Left renal cortex interstitium (tissue), 4 donors: ENCODE results near the gene STK10. TPM values are rescaled to one million over a fixed set of nuclear protein-coding genes. Genes with fewer than 3 reads are reported as not detected.
"Not testable (repeated sequence)": the region's sequence is repeated elsewhere in the genome, so short reads cannot be mapped to it uniquely, and the experiment has no call there.

Source experiments
- DNase-seq, 4 donors: peaks; one replicate each; pipeline ENCODE4 v3.0.0-alpha.2; 2013; ENCODE audit warnings: low read depth in 4 of 4, low spot score in 2 of 4, missing footprints in 1 of 4
- polyA plus RNA-seq, 4 donors: library from polyadenylated mRNA; unstranded; fragments of 120-200 nt; gene quantifications; one replicate each; pipeline ENCODE4 v1.2.1, GENCODE V29; 2013; ENCODE audit not compliant: insufficient read length in 4 of 4

STK10 gene
- polyA plus RNA-seq, 4 donors: 12.9 to 22.2 (median 17.4) TPM

DNA sequence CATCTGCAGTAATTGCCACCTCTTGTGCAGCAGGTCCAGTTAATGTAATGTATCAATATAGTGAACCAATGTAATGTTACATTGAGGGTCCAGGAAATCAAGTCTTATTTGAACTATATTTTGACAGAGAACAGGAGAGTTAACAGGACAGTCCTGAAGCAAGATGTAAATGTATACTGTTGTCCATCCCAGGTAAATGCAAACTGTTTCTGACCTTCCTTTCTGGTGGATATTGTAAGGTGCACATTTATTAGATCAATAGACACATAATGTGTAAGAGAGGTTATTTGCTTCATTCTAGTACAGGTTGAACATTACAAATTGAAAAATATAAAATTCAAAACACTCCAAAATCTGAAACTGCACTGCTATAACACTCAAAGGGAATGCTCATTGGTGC is 158.1 kb downstream of the STK10 start:
- DNase-seq: no peak

- DNase-seq: peak in 1 of 4 donors; percentile 25
Measured at GRCh38 chr5:172028167-172028566, 159.9 kb downstream of the STK10 start.

- not testable (repeated sequence) for DNase-seq
Measured at GRCh38 chr5:172020110-172020786, 167.8 kb downstream of the STK10 start.

DNA sequence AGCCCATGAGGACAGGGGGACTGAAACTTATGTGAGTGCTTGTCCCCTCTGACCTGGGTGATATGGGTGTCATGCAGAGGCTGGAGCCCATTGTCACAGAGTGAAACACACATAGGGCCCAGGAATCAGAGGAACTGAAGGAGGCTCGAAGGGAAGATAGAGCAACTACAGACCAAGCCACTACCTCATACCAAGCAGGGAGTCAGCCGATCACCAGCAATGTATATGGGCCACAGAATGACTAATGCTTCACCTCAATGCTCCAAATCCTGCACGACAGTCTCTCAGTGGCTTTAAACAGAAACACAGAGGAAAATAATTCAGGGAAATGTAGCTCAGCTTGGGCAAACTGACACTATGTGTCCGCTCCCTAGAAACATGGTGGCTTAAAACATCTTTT is 172.7 kb downstream of the STK10 start:
- no peak for DNase-seq

DNA sequence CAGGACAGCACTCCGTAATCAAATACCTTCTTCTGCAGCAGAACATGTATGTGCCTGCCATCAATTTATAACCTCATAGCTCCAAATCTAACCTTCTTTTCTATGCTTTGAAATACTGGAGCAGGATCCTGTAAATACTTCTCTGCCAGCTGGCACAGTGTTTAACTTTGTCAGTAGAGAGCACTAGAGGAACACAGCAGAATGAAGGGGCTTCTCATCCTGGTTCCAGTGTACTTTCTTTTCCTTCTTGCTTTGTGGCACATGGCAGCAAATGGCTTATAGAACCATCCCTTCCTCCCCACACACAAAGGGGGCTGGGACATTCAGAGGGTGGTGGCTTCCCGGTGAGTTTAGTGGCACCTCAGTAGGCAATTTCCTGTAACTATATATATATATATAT is 177.7 kb downstream of the STK10 start:
- DNase-seq: no peak

DNA sequence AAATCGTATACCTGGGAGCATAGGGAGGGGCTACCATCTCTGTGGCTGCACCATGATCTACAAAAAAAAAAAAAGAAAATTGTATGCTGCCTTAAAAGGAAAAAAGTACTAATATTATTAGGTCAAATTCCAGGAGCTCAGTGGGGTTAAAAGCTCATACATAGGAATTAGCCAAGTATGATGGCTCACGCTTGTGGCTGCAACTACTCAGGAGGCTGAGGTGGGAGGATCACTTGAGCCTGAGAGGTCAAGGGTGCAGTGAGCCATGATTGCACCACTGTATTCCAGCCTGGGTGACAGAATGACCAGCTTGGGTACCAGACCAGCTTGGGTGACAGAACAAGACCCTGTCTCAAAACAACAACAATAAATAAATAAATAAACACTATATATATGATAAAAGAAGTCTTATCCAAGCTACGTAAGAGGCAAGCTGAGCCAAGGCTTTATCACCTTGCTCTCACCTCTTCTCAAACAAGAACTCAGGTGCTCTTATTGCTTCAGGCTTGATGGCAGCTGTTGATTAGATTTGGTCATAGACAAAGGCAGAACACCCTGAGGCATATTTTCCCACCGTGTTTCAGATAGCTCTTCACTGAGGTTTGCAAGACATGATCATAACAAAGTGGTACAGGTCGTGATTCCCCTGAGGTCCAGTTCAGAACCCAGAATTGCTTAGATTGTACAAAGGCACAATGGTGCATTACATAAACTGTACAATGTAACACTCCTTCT is 178.3 kb downstream of the STK10 start:
- DNase-seq: no peak

DNA sequence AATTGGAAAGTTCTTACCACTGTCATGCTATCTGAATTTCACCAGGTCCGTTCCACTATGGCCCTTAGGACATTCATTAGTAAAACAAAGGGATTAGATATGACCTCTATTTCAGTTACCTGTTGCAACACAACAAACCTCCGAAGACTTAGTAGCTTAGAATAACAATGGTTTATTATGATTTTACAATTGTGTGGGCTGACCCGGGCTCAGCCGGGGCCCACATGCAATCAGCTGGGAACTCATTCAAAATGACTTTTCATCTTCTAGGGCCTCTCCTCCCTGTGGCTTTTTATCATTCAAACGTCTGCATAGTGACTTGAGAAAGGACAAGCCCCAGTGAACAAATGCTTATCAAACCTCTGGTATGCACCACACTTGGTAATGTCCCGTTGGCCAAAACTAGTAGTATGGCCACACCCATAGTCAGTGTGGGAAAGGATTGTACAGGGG is 179.3 kb downstream of the STK10 start:
- no peak for DNase-seq

DNA sequence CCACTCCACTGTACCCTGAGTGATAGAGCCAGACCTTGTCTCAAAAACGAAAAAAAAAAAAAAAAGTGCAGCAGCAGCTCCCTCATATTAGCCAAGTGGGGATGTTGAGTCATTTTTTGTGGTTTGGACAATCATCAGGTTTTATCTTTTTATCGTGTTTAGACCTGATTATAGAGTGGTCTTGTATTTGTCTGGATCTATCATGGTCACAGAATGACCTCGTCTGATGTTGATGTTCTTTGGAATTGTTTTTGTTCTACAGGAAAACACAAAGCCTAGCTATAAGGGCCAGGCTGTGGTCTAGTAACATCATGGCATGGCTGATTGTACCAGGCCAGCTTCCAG is 179.9 kb downstream of the STK10 start:
- DNase-seq: no peak

DNA sequence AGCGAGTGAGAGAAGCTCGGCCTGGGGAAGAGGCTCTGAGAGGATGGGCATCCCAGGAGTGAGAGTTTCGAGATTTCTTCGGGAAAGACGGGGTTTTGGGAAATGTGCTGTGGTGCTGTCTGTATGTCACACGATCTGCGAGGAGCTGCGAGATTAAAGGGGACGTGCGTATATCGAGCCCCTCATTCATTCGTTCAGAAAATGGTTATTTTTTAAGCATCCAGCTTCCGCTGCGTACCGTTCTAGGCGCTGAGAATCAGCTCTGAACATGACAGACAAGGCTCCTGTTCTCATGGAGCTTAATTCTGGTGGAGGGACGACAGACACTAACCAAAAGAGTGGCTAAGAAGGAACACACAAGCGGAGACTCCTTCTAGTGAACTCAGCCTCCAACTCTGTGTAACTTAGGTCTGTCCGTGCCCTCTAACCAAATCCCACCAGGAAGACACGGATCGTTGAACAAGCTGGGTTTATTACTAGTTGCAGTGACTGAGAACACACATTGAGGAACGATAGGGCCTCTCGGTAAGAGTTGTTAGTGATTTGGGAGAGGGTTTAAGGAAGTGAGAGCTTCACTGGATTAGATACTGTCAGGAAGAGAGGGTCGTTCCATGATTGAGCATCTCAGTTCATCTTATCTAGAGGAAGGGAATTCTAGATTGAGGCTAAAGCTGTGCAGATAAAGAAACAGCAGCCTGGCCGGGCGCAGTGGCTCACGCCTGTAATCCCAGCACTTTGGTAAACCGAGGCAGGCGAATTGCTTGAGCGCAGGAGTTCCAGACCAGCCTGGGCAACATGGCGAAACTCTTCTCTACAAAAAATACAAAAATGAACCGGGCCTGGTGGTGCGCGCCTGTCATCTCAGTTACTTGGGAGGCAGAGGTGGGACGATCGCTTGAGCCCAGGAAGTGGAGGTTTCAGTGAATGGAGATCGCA is 180.6 kb downstream of the STK10 start:
- peak in 3 of 4 donors; percentile 14 to 67 (median 19) for DNase-seq

- peak; percentile 90 to 95 (median 93) for DNase-seq
Measured at GRCh38 chr5:172006321-172007174, 181.5 kb downstream of the STK10 start, which contains the start of gene FBXW11. Gene FBXW11 (minus strand): TSS chr5:172006638. CDS start chr5:172006502, 136 bp downstream.

DNA sequence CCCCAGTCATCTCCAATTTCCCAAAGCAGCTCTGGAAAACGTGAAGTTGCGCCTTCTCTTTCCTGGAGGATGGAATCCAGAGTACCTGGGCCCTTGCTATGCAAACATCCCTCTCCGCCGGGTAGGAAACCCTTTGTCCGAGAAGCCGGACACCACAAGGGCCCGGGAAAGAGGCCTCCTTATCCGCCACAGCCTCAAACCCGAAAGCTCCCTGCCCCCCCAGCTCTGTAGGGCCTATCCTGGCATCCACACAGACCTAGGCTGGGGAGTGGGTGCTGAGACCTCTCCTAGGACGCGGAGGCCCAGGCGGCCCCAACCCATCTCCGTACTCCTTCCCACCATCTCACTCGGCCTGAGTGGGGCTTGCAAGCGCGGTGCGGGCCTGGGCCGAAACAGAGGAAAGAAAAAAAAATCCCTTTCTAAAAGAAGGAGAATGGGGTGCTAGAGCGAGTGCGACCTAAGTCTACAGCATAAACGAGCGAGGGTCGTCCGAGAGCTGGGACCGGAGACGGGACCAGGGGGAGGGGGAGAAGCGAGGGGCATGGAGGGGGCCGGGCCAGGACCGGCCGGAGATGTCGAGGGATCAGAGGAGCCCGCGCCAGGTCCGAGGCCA is 182.2 kb downstream of the STK10 start:
- DNase-seq: peak in 2 of 4 donors; percentile 28 to 42

DNA sequence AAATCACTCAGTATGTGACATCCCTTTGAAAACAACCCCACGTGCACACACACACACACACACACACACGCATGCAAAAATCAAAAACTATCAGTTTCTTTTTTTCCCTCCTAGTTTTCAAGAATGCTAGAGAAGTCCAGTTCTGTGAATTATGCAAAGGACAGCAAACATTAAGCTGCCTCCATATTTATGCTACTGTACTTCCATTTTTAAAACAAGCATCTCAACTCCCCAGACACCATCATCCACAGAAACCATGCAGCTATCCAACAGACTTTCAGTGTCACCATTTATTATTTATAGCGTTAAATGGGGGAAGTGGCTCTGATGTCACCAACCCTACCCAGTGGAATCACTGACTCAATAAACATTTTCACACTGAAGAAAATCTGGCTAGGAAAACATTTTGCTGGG is 183.2 kb downstream of the STK10 start:
- DNase-seq: no peak

GRCh38 chr5:172003746-172004145 is 184.3 kb downstream of the STK10 start:
- DNase-seq: no peak

DNA sequence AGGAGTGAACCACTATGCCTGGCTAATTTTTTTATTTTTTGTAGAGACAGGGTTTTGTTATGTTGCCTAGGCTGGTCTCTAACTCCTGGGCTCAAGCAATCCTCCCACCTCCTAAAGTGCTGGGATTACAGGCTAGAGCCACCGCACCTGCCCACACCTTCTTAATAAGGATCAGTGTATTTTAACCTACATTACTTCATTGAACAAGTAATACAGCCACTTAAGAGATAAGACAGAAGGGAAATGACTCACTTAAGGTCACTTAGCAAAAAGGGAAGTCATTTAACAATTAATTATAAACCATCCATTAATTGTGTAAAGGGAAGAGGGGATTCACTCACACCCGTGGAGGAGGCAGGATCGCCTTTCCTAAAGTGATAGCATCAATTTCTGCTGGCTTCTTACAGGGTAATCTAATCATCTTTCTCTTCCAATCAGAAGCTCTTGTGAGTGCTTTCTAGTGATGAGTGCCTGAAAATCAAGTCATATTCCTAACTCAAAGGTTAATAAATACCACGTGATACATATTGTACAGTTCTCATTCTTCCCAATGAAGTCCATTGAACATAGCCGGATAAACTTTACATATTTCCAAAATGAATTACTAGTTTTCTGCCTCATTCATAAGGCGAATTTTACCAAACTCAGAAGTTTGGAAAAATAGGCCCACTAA is 185.0 kb downstream of the STK10 start:
- no peak for DNase-seq

DNA sequence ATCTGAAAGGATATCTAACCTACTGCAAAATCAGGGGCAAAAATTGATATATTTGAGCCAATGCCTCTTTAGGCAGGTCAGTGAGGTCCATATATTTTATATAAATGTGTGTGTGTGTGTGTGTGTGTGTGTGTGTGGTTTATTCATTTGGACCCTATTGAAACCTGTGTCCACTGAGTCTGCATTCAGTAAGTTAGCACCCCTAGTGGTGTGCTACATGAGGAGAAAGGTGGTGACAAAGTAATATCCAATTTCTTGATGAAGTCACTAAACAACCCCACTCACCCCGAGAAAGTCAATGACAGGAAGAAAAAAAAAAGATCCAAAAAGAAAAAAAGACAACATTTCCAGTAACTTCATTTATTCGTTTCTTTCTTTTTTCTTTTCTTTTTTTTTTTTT is 185.7 kb downstream of the STK10 start:
- no peak for DNase-seq

DNA sequence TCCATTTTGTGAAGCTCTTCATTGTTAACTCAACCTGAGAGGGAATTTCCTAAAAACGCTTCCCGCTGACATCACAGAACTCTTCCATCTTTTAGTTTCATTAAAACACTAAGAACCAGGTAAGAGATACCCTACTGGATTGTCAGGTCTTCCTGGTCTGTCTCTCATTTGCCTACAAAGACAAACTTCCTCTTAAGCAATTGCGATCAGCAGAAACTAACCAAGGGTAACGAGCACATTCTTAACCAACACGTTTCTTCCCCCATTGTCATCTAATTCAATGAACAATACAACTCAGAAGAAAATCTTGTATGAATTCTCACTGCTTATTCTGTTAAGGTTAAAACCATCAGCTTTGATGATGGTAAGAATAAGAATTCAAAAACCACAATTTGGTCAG is 188.1 kb downstream of the STK10 start:
- no peak for DNase-seq

DNA sequence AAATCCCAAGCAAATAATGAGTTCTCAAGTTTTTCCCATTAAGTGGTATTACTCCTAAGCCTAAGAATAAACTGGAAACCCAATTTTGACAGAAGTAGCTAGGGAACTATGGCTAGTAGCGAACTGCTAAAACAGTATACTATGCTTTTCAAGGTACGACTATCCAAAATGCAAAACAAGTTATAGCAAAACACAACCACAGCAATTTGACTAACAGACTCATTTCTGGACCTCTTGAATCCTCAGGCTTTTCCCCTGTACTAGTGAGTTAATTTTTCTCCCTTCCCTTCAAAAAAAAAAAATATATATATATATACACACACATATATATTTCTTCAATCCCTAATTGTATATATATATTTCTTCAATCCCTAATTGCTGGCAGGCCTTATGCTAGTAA is 188.9 kb downstream of the STK10 start:
- no peak for DNase-seq

- DNase-seq: no peak
Measured at GRCh38 chr5:171997011-171997410, 191.0 kb downstream of the STK10 start.

GRCh38 chr5:171992813-171993212 is 195.2 kb downstream of the STK10 start:
- DNase-seq: no peak
